Measurements from ENCODE around the gene SOAT2.

The SOAT2 gene, protein sequence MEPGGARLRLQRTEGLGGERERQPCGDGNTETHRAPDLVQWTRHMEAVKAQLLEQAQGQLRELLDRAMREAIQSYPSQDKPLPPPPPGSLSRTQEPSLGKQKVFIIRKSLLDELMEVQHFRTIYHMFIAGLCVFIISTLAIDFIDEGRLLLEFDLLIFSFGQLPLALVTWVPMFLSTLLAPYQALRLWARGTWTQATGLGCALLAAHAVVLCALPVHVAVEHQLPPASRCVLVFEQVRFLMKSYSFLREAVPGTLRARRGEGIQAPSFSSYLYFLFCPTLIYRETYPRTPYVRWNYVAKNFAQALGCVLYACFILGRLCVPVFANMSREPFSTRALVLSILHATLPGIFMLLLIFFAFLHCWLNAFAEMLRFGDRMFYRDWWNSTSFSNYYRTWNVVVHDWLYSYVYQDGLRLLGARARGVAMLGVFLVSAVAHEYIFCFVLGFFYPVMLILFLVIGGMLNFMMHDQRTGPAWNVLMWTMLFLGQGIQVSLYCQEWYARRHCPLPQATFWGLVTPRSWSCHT

DNA sequence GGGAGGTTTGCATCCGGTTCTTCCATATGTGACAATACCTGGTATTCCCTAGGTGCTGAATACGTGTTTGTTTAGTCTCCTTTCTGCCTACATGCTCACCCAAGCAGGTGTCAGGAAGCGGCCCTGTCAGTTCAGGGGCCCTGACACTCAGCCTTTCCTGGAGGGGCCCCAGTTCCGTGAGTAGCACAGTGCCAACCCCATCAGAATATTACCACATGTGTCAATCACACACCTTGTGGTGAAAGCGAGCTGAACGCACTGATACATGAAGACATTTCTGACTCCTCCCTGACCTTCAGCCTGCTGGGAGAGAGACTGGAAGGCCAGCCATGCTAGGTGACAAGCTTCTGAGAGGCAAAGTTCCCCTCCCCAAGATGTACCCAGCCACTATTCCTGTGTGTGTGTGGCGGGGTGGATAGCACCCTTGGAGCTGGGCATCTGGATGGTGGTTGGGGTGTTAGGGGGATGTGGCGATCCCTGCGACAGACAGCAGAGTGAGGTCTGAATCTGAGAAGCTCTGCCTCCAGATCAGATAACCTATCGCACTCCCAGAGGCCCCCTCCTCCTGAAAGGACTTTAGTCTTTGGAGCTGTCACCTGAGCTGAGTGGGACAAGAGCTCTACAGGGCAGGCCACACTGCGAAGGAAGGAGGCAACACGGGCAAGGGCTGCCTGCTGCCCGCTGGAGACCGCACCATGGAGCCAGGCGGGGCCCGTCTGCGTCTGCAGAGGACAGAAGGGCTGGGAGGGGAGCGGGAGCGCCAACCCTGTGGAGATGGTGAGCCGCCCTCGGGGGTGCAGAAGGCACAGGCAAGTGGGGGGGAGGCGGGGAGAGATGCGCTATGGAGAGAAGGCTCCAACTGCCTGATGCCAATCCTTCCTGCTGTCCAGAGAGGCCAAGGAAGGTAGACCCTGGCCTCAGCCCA, at the start of gene SOAT2:
TSS of gene SOAT2 (plus strand) at position 604 of the 925 bp plus-strand sequence. CDS start at position 696, 92 bp downstream.
- peak; percentile 61 for DNase-seq

- DNase-seq = peak; percentile 95
Observed at GRCh38 chr12:53054112-53054878, 49.0 kb upstream of the SOAT2 start.

DNA sequence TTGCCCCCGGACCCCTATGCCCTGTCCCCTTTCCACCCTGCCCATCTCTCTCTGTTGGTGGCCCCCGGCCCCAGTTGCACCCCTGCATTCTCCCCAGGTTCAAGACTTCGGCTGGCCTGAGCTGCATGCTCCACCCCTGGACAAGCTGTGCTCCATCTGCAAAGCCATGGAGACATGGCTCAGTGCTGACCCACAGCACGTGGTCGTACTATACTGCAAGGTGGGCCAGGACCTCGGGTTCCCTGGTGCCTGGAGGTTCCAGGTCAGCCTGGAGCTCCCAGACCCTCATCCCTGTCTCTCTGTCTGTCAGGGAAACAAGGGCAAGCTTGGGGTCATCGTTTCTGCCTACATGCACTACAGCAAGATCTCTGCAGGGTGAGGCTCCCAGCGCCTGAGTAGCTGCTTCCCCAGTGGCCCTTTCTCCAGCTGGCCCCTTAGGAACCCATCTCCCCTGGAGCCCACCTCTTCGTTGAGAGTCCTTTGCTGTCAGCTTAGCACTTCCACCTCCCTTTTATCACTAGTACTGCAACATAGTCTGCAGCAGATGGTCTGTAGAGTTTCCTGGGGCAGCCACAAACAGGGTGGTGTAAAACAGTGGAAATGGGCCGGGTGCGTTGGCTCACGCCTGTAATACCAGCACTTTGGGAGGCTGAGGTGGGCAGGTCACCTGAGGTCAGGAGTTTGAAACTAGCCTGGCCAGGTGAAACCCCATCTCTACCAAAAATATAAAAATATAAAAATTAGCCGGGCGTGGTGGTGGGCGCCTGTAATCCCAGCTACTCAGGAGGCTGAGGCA, 47.6 kb upstream of the SOAT2 start:
- DNase-seq = no peak

- DNase-seq = no peak
Observed at GRCh38 chr12:53056296-53056695, 47.0 kb upstream of the SOAT2 start.

DNA sequence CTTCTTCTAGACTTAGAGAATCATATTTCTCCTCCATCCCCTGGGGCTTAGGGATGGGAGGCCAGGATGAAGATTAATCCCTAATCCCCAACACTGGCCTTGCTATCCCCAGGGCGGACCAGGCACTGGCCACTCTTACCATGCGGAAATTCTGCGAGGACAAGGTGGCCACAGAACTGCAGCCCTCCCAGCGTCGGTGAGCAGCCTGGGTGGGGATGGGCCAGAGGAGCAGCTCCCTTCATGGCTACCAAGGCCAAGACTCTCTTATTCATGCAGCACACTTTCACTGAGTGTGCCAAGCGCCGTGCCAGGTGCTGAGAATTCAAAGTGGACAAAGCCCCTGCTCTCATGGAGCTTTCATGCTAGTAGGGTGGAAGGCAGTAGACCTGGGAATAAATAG, 46.4 kb upstream of the SOAT2 start:
- no peak for DNase-seq

DNA sequence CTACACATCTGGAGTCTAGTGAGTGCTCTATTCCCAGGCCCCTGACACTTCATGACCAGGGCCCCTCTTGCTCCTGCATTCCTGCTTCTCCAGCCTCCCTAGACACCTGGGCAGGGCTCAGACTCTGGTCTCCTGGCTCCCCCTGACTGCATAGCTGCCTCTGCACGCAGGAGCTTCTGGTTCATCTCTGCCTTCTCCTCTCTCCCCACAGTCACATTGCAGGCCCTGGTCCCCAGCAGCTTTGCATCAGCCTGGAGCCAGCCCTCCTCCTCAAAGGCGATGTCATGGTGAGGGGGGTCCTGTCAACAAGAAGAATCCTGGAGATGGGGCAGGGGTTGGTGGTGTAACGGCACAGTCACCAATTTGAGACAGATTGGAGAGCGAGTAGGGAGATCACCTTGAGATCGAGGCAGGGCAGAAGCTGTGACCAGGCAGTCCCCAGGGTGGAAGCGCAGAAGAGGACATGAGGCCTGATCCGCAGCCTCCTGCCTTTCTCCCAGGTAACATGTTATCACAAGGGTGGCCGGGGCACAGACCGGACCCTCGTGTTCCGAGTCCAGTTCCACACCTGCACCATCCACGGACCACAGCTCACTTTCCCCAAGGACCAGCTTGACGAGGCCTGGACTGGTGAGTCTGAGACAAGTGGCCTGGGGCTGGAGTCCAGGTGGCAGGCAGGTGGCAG, 45.3 kb upstream of the SOAT2 start:
- DNase-seq = no peak

DNA sequence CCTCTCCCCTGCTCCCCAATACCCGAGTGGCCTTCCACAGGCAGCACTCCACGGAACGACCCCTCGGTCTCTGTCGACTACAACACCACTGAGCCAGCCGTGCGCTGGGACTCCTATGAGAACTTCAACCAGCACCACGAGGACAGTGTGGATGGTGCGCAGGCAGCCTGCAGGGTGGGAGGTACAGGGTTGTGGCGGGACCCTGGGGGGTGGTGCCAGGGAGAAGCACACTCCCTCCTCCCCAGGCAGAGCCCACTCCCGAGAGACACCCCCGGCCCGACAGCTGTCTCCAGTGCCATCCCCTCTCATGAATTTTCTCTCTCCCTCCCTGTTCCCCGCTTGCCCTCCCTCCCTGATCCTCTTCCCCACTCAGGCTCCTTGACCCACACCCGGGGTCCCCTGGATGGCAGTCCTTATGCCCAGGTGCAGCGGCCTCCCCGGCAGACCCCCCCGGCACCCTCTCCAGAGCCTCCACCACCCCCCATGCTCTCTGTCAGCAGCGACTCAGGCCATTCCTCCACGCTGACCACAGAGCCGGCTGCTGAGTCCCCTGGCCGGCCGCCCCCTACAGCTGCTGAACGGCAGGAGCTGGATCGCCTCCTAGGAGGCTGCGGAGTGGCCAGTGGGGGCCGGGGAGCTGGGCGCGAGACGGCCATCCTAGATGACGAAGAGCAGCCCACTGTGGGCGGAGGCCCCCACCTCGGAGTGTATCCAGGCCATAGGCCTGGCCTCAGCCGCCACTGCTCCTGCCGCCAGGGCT, 44.4 kb upstream of the SOAT2 start:
- no peak for DNase-seq

DNA sequence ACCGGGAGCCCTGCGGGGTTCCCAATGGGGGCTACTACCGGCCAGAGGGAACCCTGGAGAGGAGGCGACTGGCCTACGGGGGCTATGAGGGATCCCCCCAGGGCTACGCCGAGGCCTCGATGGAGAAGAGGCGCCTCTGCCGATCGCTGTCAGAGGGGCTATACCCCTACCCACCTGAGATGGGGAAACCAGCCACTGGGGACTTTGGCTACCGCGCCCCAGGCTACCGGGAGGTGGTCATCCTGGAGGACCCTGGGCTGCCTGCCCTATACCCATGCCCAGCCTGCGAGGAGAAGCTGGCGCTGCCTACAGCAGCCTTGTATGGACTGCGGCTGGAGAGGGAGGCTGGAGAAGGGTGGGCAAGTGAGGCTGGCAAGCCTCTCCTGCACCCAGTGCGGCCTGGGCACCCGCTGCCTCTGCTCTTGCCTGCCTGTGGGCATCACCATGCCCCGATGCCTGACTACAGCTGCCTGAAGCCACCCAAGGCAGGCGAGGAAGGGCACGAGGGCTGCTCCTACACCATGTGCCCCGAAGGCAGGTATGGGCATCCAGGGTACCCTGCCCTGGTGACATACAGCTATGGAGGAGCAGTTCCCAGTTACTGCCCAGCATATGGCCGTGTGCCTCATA, 43.7 kb upstream of the SOAT2 start:
- no peak for DNase-seq

GRCh38 chr12:53060064-53060720, 43.1 kb upstream of the SOAT2 start:
- DNase-seq = no peak

- no peak for DNase-seq
Observed at GRCh38 chr12:53060721-53061276, 42.5 kb upstream of the SOAT2 start.

DNA sequence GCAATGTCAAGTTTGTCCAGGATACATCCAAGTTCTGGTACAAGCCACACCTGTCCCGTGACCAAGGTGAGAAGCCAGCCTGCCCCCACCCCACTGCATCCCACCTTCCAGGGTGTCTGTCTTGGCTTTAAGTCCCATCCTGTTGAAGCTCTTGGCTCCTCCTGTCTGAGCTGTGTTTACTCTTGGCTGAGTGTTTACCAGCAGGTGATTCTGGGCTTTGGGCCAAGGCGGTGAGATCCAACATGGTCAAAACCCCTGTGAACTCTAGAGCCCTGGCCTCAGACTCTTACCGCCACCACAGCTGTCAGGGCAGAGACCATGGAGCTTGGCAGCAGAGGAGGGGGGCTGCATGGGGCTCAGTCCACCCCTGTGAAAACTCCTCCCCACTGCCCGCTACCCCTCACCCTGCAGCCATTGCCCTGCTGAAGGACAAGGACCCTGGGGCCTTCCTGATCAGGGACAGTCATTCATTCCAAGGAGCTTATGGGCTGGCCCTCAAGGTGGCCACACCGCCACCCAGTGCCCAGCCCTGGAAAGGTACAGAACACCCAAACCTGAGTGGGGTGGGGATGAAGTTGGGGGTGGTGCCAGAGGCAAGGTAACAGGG, 41.8 kb upstream of the SOAT2 start:
- DNase-seq = no peak

GRCh38 chr12:53062011-53062961, 41.0 kb upstream of the SOAT2 start:
- no peak for DNase-seq

DNA sequence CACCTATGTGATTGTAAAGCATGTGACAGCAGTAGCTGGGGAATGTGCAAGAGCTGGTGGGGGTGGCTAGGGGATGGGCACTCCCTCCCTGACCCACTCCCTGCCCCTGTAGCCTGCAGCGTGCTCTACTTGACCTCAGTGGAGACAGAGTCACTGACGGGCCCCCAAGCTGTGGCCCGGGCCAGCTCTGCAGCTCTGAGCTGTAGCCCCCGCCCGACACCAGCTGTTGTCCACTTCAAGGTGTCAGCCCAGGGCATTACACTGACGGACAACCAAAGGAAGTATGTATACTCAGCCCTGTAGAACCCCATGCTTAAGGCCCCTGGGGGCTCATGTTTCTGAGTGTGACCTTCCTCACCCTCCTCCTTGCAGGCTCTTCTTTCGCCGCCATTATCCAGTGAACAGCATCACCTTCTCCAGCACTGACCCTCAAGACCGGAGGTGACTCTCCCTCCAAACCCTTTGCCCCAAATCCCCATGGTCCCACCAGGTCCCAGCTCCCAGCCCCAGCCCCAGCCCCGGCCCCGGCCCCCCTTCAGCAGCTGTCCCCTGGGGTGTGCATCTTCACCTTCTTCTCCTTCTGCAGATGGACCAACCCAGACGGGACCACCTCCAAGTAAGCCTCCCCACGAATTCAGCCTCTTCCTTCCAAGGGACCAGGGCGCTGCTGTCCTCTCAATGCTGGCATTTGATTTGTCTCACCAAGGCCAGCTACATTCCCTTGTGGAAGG, 40.1 kb upstream of the SOAT2 start:
- DNase-seq = no peak

DNA sequence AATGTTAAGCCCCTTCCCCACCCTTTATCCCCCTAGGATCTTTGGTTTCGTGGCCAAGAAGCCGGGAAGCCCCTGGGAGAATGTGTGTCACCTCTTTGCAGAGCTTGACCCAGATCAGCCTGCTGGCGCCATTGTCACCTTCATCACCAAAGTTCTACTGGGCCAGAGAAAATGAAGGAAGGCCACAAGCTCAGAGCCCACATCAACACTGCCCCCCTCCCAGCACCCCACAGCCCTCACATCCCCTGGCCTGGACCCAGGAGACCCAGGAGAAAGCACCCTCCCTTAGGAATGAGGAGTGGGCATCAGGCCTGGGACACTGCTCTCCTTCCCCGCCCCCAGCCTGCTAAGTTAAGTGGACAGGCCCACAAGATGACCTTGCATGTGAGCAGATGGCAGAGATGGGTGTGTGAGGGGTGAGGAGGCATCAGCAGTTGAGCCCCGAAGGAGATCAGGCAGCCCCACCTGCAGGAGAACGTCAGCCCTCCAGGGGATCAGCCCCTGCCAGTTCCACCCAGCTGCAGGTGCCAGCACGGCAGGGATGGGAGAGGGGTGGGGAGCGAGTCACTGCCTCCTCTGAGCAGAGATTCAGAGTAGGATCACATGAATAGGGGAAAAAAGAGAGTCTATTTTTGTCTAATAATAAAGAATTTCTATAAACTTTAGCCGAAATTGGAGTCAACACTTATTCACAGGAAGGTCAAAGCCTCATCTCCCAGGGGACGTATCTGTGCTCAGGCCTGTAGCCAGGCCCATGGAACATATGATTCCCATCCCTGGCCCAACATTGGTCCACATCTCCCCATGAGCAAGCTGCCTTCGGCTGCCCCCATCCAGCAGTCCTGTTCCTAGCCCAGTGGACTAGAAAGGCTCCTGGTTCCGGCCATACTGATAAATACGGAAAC, 39.3 kb upstream of the SOAT2 start:
- no peak for DNase-seq

DNA sequence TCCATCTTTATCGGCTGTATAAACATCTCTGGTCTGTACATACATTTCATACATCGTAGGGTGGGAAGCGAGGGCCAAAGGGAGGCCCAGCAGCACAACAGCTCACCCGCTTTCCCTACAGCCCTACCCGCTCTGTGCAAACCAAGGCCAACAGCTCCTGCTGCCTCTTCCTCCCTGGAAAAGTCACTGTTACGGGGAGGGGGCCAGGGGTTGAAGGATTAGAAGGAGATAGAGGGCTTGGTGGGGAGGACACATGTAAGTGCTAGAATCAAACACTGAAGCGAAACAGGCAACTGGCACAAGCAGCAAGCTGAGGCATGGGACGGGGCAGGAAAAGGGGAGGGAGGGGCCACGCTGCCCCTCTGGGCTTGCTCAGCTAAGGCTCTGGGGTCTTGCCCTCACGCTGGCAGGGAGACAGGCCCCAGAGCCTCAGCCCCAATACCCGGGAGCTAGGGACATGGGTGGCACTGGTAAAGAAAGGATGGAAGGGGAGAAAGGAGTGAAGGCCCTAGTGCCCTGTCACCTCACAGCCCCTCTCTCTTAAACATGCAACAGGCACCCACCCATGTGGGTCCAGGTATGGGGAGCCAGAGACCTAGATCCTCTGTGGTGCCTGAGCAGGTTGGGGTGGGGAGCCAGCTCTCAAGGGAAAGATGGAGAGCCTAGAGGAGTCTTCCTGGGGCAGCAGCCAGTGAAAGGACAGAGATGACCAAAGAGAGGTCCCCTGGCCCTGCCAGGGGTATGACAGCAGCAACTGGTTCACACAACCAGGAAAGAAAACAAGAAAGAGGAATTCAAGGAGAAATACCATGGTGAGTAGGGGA, 38.5 kb upstream of the SOAT2 start:
- DNase-seq = no peak
